Loucy (cell line): ENCODE data around the gene ACTR2.

Experiments
- H2AFZ ChIP-seq: fragments of 200-600 bp; sonication (generic); 2 replicates; pipeline ENCODE4 v1.6.0; 2016; ENCODE audit warnings: antibody characterized with exemption, mild to moderate bottlenecking, low read length, moderate library complexity
- H3F3A ChIP-seq: fragments of 200-600 bp; 2 replicates; pipeline ENCODE4 v1.6.0; 2016; ENCODE audit warnings: antibody characterized with exemption, low read depth, mild to moderate bottlenecking
- H3K27me3 ChIP-seq: fragments of 200-600 bp; sonication (generic); 2 replicates; pipeline ENCODE4 v1.6.1; 2014; ENCODE audit warnings: low read length, mild to moderate bottlenecking; ENCODE audit not compliant: insufficient read depth, poor library complexity, severe bottlenecking
- H3K36me3 ChIP-seq: fragments of 200-600 bp; sonication (generic); 2 replicates; pipeline ENCODE4 v1.6.1; 2016; ENCODE audit warnings: low read length; ENCODE audit not compliant: insufficient read depth
- H3K4me1 ChIP-seq: fragments of 200-600 bp; sonication (generic); 2 replicates; pipeline ENCODE4 v1.5.1; 2014; ENCODE audit warnings: low read length, mild to moderate bottlenecking; ENCODE audit not compliant: insufficient read depth, poor library complexity, severe bottlenecking
- H3K4me2 ChIP-seq: fragments of 200-600 bp; sonication (generic); 2 replicates; pipeline ENCODE4 v1.6.0; 2014; ENCODE audit warnings: antibody characterized with exemption, low read length, low read depth, mild to moderate bottlenecking; ENCODE audit not compliant: poor library complexity, severe bottlenecking
- H3K4me3 ChIP-seq: fragments of 200-600 bp; sonication (generic); 2 replicates; pipeline ENCODE4 v1.5.1; 2014; ENCODE audit warnings: low read length, mild to moderate bottlenecking, mixed read lengths; ENCODE audit not compliant: poor library complexity, severe bottlenecking
- H3K79me2 ChIP-seq: fragments of 200-600 bp; sonication (generic); 2 replicates; pipeline ENCODE4 v1.6.1; 2014; ENCODE audit warnings: low read length; ENCODE audit not compliant: insufficient read depth
- H3K9ac ChIP-seq: fragments of 200-600 bp; sonication (generic); 2 replicates; pipeline ENCODE4 v1.6.0; 2014; ENCODE audit warnings: mild to moderate bottlenecking, low read depth, low read length, moderate library complexity; ENCODE audit not compliant: poor library complexity, severe bottlenecking
- H3K9me2 ChIP-seq: fragments of 200-600 bp; sonication (generic); replicated peaks from 2 replicates; pipeline ENCODE4 v1.6.1; 2016; ENCODE audit warnings: low read depth, low read length, mixed read lengths
- H3K9me3 ChIP-seq: fragments of 200-600 bp; sonication (generic); 2 replicates; pipeline ENCODE4 v1.6.1; 2014; ENCODE audit warnings: mild to moderate bottlenecking, antibody characterized with exemption, low read length, low read depth; ENCODE audit not compliant: insufficient read depth
- H4K20me1 ChIP-seq: fragments of 200-600 bp; sonication (generic); 2 replicates; pipeline ENCODE4 v1.6.0; 2014; ENCODE audit warnings: antibody characterized with exemption, low read length, mild to moderate bottlenecking; ENCODE audit not compliant: insufficient read depth, poor library complexity, severe bottlenecking
- EZH2phosphoT487 ChIP-seq: fragments of 200-600 bp; IDR thresholded peaks from 2 replicates; pipeline ENCODE4 v1.6.1; 2018; ENCODE audit warnings: antibody characterized with exemption, mild to moderate bottlenecking, moderate library complexity, borderline replicate concordance
- TF ChIP-seq, protein P1 (sequence below): fragments of 200-600 bp; sonication (generic); conservative IDR thresholded peaks from 2 replicates; pipeline ENCODE4 v1.5.1; 2014; ENCODE audit warnings: mild to moderate bottlenecking, antibody characterized with exemption, low read length

Gene ACTR2

DNA sequence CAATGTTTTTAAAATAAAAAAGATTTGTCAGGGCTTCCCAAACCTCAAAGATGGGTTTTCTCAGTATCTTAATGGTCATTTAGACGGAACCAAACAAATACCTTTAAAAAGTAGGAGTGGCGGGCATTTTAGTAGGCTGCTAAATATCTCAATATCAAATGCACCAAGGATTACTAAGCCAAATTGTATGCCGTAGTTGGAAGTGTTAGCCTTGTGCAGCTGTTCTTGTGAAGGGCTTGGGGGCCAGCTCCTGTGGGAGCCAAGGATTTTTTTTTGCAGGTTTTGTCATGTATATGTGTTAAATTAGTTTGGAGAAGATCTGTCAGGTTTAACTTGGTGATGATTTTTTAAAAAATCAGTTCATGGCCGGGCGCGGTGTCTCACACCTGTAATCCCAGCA lies 52.1 kb downstream of the ACTR2 start:
- Histone ChIP-seq H3F3A (no peaks in the 10 kb centered on the region), H3K36me3 (no peaks in the 10 kb centered on the region), H4K20me1 (no peaks in the 10 kb centered on the region), H3K9ac (no peak overlapping the region), H3K27me3 (no peaks in the 10 kb centered on the region), H3K79me2 (no peaks in the 10 kb centered on the region), H3K9me3 (no peaks in the 10 kb centered on the region), H3K4me3 (no peak overlapping the region), H2AFZ (no peak overlapping the region), H3K4me2 (no peak overlapping the region), H3K4me1 (peaks cover 9% of the 10 kb centered on the region), H3K9me2 (no peaks in the 10 kb centered on the region)
- no peak for TF ChIP-seq EZH2phosphoT487
- TF ChIP-seq, protein P1, sequence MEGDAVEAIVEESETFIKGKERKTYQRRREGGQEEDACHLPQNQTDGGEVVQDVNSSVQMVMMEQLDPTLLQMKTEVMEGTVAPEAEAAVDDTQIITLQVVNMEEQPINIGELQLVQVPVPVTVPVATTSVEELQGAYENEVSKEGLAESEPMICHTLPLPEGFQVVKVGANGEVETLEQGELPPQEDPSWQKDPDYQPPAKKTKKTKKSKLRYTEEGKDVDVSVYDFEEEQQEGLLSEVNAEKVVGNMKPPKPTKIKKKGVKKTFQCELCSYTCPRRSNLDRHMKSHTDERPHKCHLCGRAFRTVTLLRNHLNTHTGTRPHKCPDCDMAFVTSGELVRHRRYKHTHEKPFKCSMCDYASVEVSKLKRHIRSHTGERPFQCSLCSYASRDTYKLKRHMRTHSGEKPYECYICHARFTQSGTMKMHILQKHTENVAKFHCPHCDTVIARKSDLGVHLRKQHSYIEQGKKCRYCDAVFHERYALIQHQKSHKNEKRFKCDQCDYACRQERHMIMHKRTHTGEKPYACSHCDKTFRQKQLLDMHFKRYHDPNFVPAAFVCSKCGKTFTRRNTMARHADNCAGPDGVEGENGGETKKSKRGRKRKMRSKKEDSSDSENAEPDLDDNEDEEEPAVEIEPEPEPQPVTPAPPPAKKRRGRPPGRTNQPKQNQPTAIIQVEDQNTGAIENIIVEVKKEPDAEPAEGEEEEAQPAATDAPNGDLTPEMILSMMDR = no peak

DNA sequence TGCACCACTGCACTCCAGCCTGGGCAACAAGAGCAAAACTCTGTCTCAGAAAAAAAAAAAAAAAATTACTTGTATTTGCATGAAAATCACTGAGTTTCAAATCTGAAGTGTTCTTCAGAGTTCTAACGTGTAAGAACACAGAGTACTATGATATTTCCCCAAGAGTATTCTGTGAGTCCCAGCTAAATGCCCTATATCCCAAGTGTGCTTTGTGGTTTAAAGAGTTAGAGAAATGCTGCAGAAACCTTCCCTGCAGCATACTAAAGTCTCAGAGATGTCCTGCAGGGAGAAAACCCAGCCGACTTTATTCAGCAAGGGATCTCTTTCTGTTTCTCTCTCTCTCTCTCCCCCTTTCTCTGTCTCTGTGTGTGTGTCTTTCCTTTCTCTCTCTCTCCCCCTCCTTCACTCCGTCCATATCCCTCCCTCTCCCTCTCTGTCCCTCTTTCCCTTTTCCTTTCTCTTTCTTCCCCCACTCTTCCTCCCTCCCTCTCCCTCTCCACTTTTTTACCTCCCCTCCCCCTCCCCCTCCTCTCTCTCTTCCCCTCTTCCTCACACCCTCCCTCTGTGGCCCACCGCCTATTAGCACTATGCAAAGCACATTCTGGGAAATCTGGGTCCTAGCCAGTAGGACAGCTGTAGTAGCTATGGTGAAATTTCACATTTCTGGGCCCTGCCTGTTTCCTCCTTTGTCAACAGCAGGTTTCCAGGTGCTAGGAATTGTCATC lies 54.2 kb downstream of the ACTR2 start:
- Histone ChIP-seq H3K9ac (no peak overlapping the region), H3K36me3 (no peaks in the 10 kb centered on the region), H3K9me3 (no peaks in the 10 kb centered on the region), H2AFZ (no peak overlapping the region), H3K4me3 (no peak overlapping the region), H3K9me2 (no peaks in the 10 kb centered on the region), H3K79me2 (no peaks in the 10 kb centered on the region), H3K4me1 (peaks cover 9% of the 10 kb centered on the region), H3K27me3 (no peaks in the 10 kb centered on the region), H3K4me2 (no peak overlapping the region), H4K20me1 (no peaks in the 10 kb centered on the region), H3F3A (no peaks in the 10 kb centered on the region)
- TF ChIP-seq, protein P1 = no peak
- no peak for TF ChIP-seq EZH2phosphoT487

DNA sequence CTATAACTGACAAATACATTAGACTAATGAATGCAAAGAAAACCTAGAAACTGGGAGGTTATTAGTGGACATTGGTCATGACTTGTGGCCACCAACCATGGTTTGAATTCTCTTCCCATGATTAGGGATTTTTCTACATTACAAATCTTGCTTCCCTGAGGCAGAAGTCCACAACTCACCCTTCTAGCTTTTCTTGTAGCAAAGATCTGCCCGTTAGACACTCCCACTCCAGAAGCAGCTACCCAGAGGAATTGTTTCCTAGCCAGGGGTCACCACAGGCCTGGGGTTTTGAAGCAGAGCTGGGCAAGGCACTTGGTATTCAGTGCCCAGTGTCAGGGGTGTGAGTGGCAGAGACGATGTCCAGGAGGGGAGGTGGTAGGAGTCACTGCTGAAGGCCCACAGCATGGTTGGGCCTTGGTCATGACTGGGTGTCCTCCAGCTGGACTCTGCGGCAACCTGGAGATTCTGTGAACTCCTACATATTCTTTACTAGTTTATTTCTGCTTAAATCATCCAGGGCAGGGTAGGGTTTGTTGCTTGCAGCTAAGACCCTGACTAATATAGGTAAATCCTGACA lies 54.9 kb downstream of the ACTR2 start:
- no peaks in the 10 kb centered on the region for H3K36me3 ChIP-seq
- H3K4me3 ChIP-seq = no peak overlapping the region
- H3F3A ChIP-seq = no peaks in the 10 kb centered on the region
- H3K9me2 ChIP-seq = no peaks in the 10 kb centered on the region
- H3K9me3 ChIP-seq = no peaks in the 10 kb centered on the region
- H3K79me2 ChIP-seq = no peaks in the 10 kb centered on the region
- TF ChIP-seq, protein P1 = no peak
- no peak for TF ChIP-seq EZH2phosphoT487
- peaks cover 9% of the 10 kb centered on the region for H3K4me1 ChIP-seq
- no peaks in the 10 kb centered on the region for H3K27me3 ChIP-seq
- H4K20me1 ChIP-seq = no peaks in the 10 kb centered on the region
- no peak overlapping the region for H2AFZ ChIP-seq
- no peak overlapping the region for H3K4me2 ChIP-seq
- no peak overlapping the region for H3K9ac ChIP-seq
